ENCODE measurements around the gene KIF16B.

KIF16B gene

GRCh38 chr20:16313917-16314316 is 259.3 kb downstream of the KIF16B start:
- Histone ChIP-seq H3K36me3 (ENCODE audit: control insufficient read depth, insufficient read depth, low read length) (no peaks in the 10 kb centered on the region), H3K4me3 (ENCODE audit: low read length) (no peak overlapping the region), H3K9me3 (ENCODE audit: control insufficient read depth, insufficient read depth, low read length) (no peaks in the 10 kb centered on the region), H3K4me1 (ENCODE audit: control insufficient read depth, insufficient read depth, low read length) (no peaks in the 10 kb centered on the region), H3K27me3 (ENCODE audit: control insufficient read depth, insufficient read depth, low read length) (no peaks in the 10 kb centered on the region), H3K27ac (ENCODE audit: low read length) (no peak overlapping the region)
- no peak for DNase-seq (ENCODE audit: low read depth, low spot score)
- WGBS (ENCODE audit: insufficient coverage, insufficient read length): no CpG with 5 or more reads among the region's 4 CpGs

- no peaks in the 10 kb centered on the region for H3K9me3 ChIP-seq (ENCODE audit: control insufficient read depth, insufficient read depth, low read length)
- no peak overlapping the region for H3K4me3 ChIP-seq (ENCODE audit: low read length)
- H3K27ac ChIP-seq (ENCODE audit: low read length): no peak overlapping the region
- H3K4me1 ChIP-seq (ENCODE audit: control insufficient read depth, insufficient read depth, low read length): no peaks in the 10 kb centered on the region
- H3K36me3 ChIP-seq (ENCODE audit: control insufficient read depth, insufficient read depth, low read length): no peaks in the 10 kb centered on the region
- DNase-seq (ENCODE audit: low read depth, low spot score): no peak
- H3K27me3 ChIP-seq (ENCODE audit: control insufficient read depth, insufficient read depth, low read length): no peaks in the 10 kb centered on the region
Observed at GRCh38 chr20:16312998-16313397, 260.2 kb downstream of the KIF16B start.

- no peaks in the 10 kb centered on the region for H3K27me3 ChIP-seq (ENCODE audit: control insufficient read depth, insufficient read depth, low read length)
- H3K36me3 ChIP-seq (ENCODE audit: control insufficient read depth, insufficient read depth, low read length): no peaks in the 10 kb centered on the region
- WGBS (ENCODE audit: insufficient coverage, insufficient read length): no CpG with 5 or more reads among the region's 1 CpG
- no peaks in the 10 kb centered on the region for H3K9me3 ChIP-seq (ENCODE audit: control insufficient read depth, insufficient read depth, low read length)
- H3K4me1 ChIP-seq (ENCODE audit: control insufficient read depth, insufficient read depth, low read length): no peaks in the 10 kb centered on the region
- H3K4me3 ChIP-seq (ENCODE audit: low read length): no peak overlapping the region
- no peak overlapping the region for H3K27ac ChIP-seq (ENCODE audit: low read length)
- DNase-seq (ENCODE audit: low read depth, low spot score): no peak
Observed at GRCh38 chr20:16311756-16312155, 261.5 kb downstream of the KIF16B start.

- Histone ChIP-seq H3K9me3 (ENCODE audit: control insufficient read depth, insufficient read depth, low read length) (no peaks in the 10 kb centered on the region), H3K27ac (ENCODE audit: low read length) (no peak overlapping the region), H3K4me3 (ENCODE audit: low read length) (no peak overlapping the region), H3K4me1 (ENCODE audit: control insufficient read depth, insufficient read depth, low read length) (no peaks in the 10 kb centered on the region), H3K36me3 (ENCODE audit: control insufficient read depth, insufficient read depth, low read length) (no peaks in the 10 kb centered on the region), H3K27me3 (ENCODE audit: control insufficient read depth, insufficient read depth, low read length) (no peaks in the 10 kb centered on the region)
- no peak for DNase-seq (ENCODE audit: low read depth, low spot score)
- WGBS (ENCODE audit: insufficient coverage, insufficient read length): no CpG with 5 or more reads among the region's 2 CpGs
Observed at GRCh38 chr20:16308754-16309153, 264.5 kb downstream of the KIF16B start.

GRCh38 chr20:16302818-16303217 is 270.4 kb downstream of the KIF16B start:
- Histone ChIP-seq H3K27ac (ENCODE audit: low read length) (no peak overlapping the region), H3K36me3 (ENCODE audit: control insufficient read depth, insufficient read depth, low read length) (no peaks in the 10 kb centered on the region), H3K4me3 (ENCODE audit: low read length) (no peak overlapping the region), H3K9me3 (ENCODE audit: control insufficient read depth, insufficient read depth, low read length) (no peaks in the 10 kb centered on the region), H3K27me3 (ENCODE audit: control insufficient read depth, insufficient read depth, low read length) (no peaks in the 10 kb centered on the region), H3K4me1 (ENCODE audit: control insufficient read depth, insufficient read depth, low read length) (no peaks in the 10 kb centered on the region)
- no peak for DNase-seq (ENCODE audit: low read depth, low spot score)
- WGBS (ENCODE audit: insufficient coverage, insufficient read length): no CpG with 5 or more reads among the region's 1 CpG

GRCh38 chr20:16301986-16302385 is 271.3 kb downstream of the KIF16B start:
- Histone ChIP-seq H3K9me3 (ENCODE audit: control insufficient read depth, insufficient read depth, low read length) (no peaks in the 10 kb centered on the region), H3K27ac (ENCODE audit: low read length) (no peak overlapping the region), H3K27me3 (ENCODE audit: control insufficient read depth, insufficient read depth, low read length) (no peaks in the 10 kb centered on the region), H3K4me1 (ENCODE audit: control insufficient read depth, insufficient read depth, low read length) (no peaks in the 10 kb centered on the region), H3K4me3 (ENCODE audit: low read length) (no peak overlapping the region), H3K36me3 (ENCODE audit: control insufficient read depth, insufficient read depth, low read length) (no peaks in the 10 kb centered on the region)
- no peak for DNase-seq (ENCODE audit: low read depth, low spot score)
- no CpG with 5 or more reads among the region's 1 CpG for WGBS (ENCODE audit: insufficient coverage, insufficient read length)

GRCh38 chr20:16299897-16300296 is 273.4 kb downstream of the KIF16B start:
- H3K9me3 ChIP-seq (ENCODE audit: control insufficient read depth, insufficient read depth, low read length): no peaks in the 10 kb centered on the region
- DNase-seq (ENCODE audit: low read depth, low spot score): no peak
- no peaks in the 10 kb centered on the region for H3K4me1 ChIP-seq (ENCODE audit: control insufficient read depth, insufficient read depth, low read length)
- no CpG with 5 or more reads among the region's 6 CpGs for WGBS (ENCODE audit: insufficient coverage, insufficient read length)
- no peak overlapping the region for H3K27ac ChIP-seq (ENCODE audit: low read length)
- H3K4me3 ChIP-seq (ENCODE audit: low read length): no peak overlapping the region
- no peaks in the 10 kb centered on the region for H3K36me3 ChIP-seq (ENCODE audit: control insufficient read depth, insufficient read depth, low read length)
- no peaks in the 10 kb centered on the region for H3K27me3 ChIP-seq (ENCODE audit: control insufficient read depth, insufficient read depth, low read length)

- H3K9me3 ChIP-seq (ENCODE audit: control insufficient read depth, insufficient read depth, low read length): no peaks in the 10 kb centered on the region
Observed at GRCh38 chr20:16296931-16297330, 276.3 kb downstream of the KIF16B start.

GRCh38 chr20:16295534-16295933 is 277.7 kb downstream of the KIF16B start:
- no peaks in the 10 kb centered on the region for H3K27me3 ChIP-seq (ENCODE audit: control insufficient read depth, insufficient read depth, low read length)

More at GRCh38 chr20:16296931-16297330, 276.3 kb downstream of the KIF16B start:
- no peak overlapping the region for H3K4me3 ChIP-seq (ENCODE audit: low read length)
- H3K4me1 ChIP-seq (ENCODE audit: control insufficient read depth, insufficient read depth, low read length): no peaks in the 10 kb centered on the region
- no peak for DNase-seq (ENCODE audit: low read depth, low spot score)
- no CpG with 5 or more reads among the region's 3 CpGs for WGBS (ENCODE audit: insufficient coverage, insufficient read length)
- H3K27ac ChIP-seq (ENCODE audit: low read length): no peak overlapping the region
- no peaks in the 10 kb centered on the region for H3K27me3 ChIP-seq (ENCODE audit: control insufficient read depth, insufficient read depth, low read length)
- H3K36me3 ChIP-seq (ENCODE audit: control insufficient read depth, insufficient read depth, low read length): no peaks in the 10 kb centered on the region

GRCh38 chr20:16293590-16293989 is 279.7 kb downstream of the KIF16B start:
- H3K4me1 ChIP-seq (ENCODE audit: control insufficient read depth, insufficient read depth, low read length): no peaks in the 10 kb centered on the region; the same call in 1 of the 2 replicates
- no peak overlapping the region for H3K27ac ChIP-seq (ENCODE audit: low read length)
- no peaks in the 10 kb centered on the region for H3K36me3 ChIP-seq (ENCODE audit: control insufficient read depth, insufficient read depth, low read length)
- no peak overlapping the region for H3K4me3 ChIP-seq (ENCODE audit: low read length)
- DNase-seq (ENCODE audit: low read depth, low spot score): no peak
- H3K27me3 ChIP-seq (ENCODE audit: control insufficient read depth, insufficient read depth, low read length): no peaks in the 10 kb centered on the region
- no CpG with 5 or more reads among the region's 5 CpGs for WGBS (ENCODE audit: insufficient coverage, insufficient read length)
- H3K9me3 ChIP-seq (ENCODE audit: control insufficient read depth, insufficient read depth, low read length): no peaks in the 10 kb centered on the region

More at GRCh38 chr20:16295534-16295933, 277.7 kb downstream of the KIF16B start:
- no peaks in the 10 kb centered on the region for H3K9me3 ChIP-seq (ENCODE audit: control insufficient read depth, insufficient read depth, low read length)
- no peaks in the 10 kb centered on the region for H3K4me1 ChIP-seq (ENCODE audit: control insufficient read depth, insufficient read depth, low read length)
- no peak for DNase-seq (ENCODE audit: low read depth, low spot score)
- no peaks in the 10 kb centered on the region for H3K36me3 ChIP-seq (ENCODE audit: control insufficient read depth, insufficient read depth, low read length)
- WGBS (ENCODE audit: insufficient coverage, insufficient read length): no CpG with 5 or more reads among the region's 5 CpGs
- H3K4me3 ChIP-seq (ENCODE audit: low read length): no peak overlapping the region
- no peak overlapping the region for H3K27ac ChIP-seq (ENCODE audit: low read length)

- H3K36me3 ChIP-seq (ENCODE audit: control insufficient read depth, insufficient read depth, low read length): no peaks in the 10 kb centered on the region
- no CpG with 5 or more reads among the region's 4 CpGs for WGBS (ENCODE audit: insufficient coverage, insufficient read length)
Observed at GRCh38 chr20:16292226-16292880, 280.9 kb downstream of the KIF16B start.

More at GRCh38 chr20:16292226-16292880, 280.9 kb downstream of the KIF16B start:
- Histone ChIP-seq H3K27me3 (ENCODE audit: control insufficient read depth, insufficient read depth, low read length) (no peaks in the 10 kb centered on the region), H3K27ac (ENCODE audit: low read length) (no peak overlapping the region), H3K4me3 (ENCODE audit: low read length) (no peak overlapping the region), H3K4me1 (ENCODE audit: control insufficient read depth, insufficient read depth, low read length) (no peaks in the 10 kb centered on the region; the same call in 1 of the 2 replicates), H3K9me3 (ENCODE audit: control insufficient read depth, insufficient read depth, low read length) (no peaks in the 10 kb centered on the region)
- no peak for DNase-seq (ENCODE audit: low read depth, low spot score)
